Measurements from ENCODE around the gene RPL10.

RPL10 gene

DNA sequence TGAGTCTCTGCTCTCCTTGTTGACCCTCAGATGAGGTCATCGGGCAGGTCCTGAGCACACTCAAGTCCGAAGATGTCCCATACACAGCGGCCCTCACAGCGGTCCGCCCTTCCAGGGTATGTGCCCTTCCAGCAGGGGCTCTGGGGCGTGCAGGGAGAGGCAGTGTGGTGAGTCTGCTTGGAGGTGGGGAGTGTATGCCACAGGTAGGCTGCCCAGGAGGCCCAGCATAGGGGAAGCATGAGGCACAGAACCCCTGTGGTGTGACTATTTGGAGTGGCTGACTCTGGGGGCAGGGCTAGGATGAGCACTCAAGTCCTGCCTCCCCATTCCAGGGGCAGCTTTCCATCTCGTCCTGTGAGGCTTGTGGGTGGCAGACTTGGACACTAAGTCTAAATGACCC lies 35.4 kb downstream of the RPL10 start:
- no peaks in the 10 kb centered on the region for H3K36me3 ChIP-seq (ENCODE audit: insufficient read depth, low read length)
- no peak overlapping the region for H2AFZ ChIP-seq (ENCODE audit: low read length, unreplicated experiment)
- H3K4me3 ChIP-seq (ENCODE audit: low read depth, low read length): no peak overlapping the region
- no peaks in the 10 kb centered on the region for H3K27me3 ChIP-seq (ENCODE audit: insufficient read depth, low read length)
- H3K79me2 ChIP-seq (ENCODE audit: control insufficient read depth, insufficient read depth, low read length, unreplicated experiment): peaks cover 28% of the 10 kb centered on the region
- H3K4me1 ChIP-seq (ENCODE audit: control insufficient read depth, insufficient read depth, low read length, unreplicated experiment): peaks cover 3% of the 10 kb centered on the region
- no peak overlapping the region for H3K27ac ChIP-seq (ENCODE audit: low read depth, low read length)

DNA sequence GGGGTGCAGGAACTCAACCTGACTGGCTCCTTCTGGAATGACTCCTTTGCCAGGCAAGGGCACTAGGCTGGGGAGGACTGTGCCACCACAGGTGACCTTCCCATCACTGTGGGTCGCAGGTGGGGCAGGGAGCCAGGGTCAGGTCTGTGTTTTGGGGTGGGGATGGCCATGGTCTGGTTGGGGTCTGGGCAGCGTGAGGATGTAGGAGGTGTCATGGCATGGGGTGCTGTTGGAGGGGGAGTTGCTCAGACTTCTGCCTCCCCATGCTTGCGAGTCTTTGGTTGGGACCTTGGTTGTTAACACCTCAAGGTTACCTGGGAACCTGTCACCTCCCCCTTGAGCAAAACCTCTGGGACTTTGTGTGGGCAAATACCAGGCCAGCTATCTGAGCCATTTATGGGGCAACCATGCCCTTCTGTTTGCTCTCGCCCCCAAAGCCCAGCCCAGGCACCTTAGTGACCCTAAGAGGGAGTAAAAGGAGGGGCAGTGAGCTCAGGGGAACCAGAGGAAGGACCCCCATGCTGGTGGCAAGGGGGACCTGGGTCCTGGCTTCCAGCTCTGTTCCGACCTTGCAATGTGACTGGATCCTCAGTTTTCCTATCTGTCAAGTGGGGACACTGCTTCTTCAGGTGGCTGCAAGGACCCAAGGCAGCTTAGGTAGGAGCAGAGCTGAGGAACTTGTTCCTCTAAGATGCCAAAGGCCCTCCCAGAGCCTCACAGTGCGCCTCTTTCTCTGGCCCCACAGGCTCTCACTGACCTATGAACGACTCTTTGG lies 36.4 kb downstream of the RPL10 start:
- Histone ChIP-seq H3K27me3 (ENCODE audit: insufficient read depth, low read length) (no peaks in the 10 kb centered on the region), H3K4me1 (ENCODE audit: control insufficient read depth, insufficient read depth, low read length, unreplicated experiment) (peaks cover 3% of the 10 kb centered on the region), H2AFZ (ENCODE audit: low read length, unreplicated experiment) (no peak overlapping the region), H3K79me2 (ENCODE audit: control insufficient read depth, insufficient read depth, low read length, unreplicated experiment) (peaks cover 30% of the 10 kb centered on the region), H3K4me3 (ENCODE audit: low read depth, low read length) (no peak overlapping the region), H3K36me3 (ENCODE audit: insufficient read depth, low read length) (no peaks in the 10 kb centered on the region), H3K27ac (ENCODE audit: low read depth, low read length) (no peak overlapping the region)

GRCh38 chrX:154435171-154435733 lies 37.1 kb downstream of the RPL10 start:
- Histone ChIP-seq H3K79me2 (ENCODE audit: control insufficient read depth, insufficient read depth, low read length, unreplicated experiment) (peaks cover 32% of the 10 kb centered on the region), H3K27ac (ENCODE audit: low read depth, low read length) (no peak overlapping the region), H3K4me1 (ENCODE audit: control insufficient read depth, insufficient read depth, low read length, unreplicated experiment) (peaks cover 3% of the 10 kb centered on the region), H3K4me3 (ENCODE audit: low read depth, low read length) (no peak overlapping the region), H3K36me3 (ENCODE audit: insufficient read depth, low read length) (no peaks in the 10 kb centered on the region), H2AFZ (ENCODE audit: low read length, unreplicated experiment) (no peak overlapping the region), H3K27me3 (ENCODE audit: insufficient read depth, low read length) (no peaks in the 10 kb centered on the region)

- H3K79me2 ChIP-seq (ENCODE audit: control insufficient read depth, insufficient read depth, low read length, unreplicated experiment): peaks cover 33% of the 10 kb centered on the region
- peaks cover 3% of the 10 kb centered on the region for H3K4me1 ChIP-seq (ENCODE audit: control insufficient read depth, insufficient read depth, low read length, unreplicated experiment)
- peak overlapping the region; percentile 72 for H3K27ac ChIP-seq (ENCODE audit: low read depth, low read length)
- peak overlapping the region; percentile 87 for H3K4me3 ChIP-seq (ENCODE audit: low read depth, low read length)
- no peaks in the 10 kb centered on the region for H3K36me3 ChIP-seq (ENCODE audit: insufficient read depth, low read length)
- H3K27me3 ChIP-seq (ENCODE audit: insufficient read depth, low read length): no peaks in the 10 kb centered on the region
- no peak overlapping the region for H2AFZ ChIP-seq (ENCODE audit: low read length, unreplicated experiment)
These were observed 38.3 kb downstream of the RPL10 start for GRCh38 chrX:154436374-154436982.

DNA sequence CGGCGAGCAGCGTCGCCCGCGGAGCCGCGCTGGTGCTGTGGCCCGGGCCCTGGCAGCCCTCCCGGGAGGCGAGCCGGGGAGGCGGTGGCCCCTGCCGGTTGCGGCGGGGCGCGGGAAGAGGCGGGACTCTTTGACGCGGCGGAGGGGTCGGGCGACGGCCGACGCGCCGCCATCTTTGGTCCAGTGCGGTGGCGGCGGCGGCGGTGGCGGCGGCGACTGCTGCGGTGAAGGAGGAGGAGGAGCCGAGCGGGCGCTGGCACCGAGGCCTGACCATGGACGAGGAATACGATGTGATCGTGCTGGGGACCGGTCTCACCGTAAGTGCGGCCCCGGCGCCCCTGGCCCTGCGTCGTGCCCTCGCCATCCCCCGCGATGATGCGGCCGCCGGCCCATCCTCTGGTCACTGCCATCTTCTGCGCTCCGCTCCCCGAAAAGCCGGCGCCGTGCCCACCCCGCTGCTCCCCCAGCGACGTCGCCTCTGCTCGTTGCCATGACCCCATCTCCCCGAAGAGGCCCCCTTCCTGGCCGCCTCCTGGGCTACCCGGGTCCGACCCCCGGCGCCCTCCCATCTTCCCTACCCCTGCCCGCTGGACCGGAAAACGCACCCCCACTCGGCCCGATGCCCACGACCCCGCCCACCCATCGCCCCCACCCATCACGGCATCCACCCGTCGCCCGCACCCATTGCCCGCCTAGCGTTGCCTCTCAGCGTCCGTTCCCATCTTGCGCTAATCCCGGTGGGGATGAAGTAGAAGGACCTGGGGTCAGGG lies 39.0 kb downstream of the RPL10 start, which contains the start of gene GDI1:
GDI1 (plus strand) TSS at position 172 of the 770 bp plus-strand sequence; CDS start at position 273, 101 bp downstream.
- Histone ChIP-seq H3K4me3 (ENCODE audit: low read depth, low read length) (peak within 1 kb of the TSS; percentile 87), H3K4me1 (ENCODE audit: control insufficient read depth, insufficient read depth, low read length, unreplicated experiment) (peaks cover 3% of the 10 kb centered on the region), H3K79me2 (ENCODE audit: control insufficient read depth, insufficient read depth, low read length, unreplicated experiment) (peaks cover 33% of the 10 kb centered on the region), H2AFZ (ENCODE audit: low read length, unreplicated experiment) (no peak within 1 kb of the TSS), H3K27ac (ENCODE audit: low read depth, low read length) (peak within 1 kb of the TSS; percentile 72), H3K27me3 (ENCODE audit: insufficient read depth, low read length) (no peaks in the 10 kb centered on the region), H3K36me3 (ENCODE audit: insufficient read depth, low read length) (no peaks in the 10 kb centered on the region)

DNA sequence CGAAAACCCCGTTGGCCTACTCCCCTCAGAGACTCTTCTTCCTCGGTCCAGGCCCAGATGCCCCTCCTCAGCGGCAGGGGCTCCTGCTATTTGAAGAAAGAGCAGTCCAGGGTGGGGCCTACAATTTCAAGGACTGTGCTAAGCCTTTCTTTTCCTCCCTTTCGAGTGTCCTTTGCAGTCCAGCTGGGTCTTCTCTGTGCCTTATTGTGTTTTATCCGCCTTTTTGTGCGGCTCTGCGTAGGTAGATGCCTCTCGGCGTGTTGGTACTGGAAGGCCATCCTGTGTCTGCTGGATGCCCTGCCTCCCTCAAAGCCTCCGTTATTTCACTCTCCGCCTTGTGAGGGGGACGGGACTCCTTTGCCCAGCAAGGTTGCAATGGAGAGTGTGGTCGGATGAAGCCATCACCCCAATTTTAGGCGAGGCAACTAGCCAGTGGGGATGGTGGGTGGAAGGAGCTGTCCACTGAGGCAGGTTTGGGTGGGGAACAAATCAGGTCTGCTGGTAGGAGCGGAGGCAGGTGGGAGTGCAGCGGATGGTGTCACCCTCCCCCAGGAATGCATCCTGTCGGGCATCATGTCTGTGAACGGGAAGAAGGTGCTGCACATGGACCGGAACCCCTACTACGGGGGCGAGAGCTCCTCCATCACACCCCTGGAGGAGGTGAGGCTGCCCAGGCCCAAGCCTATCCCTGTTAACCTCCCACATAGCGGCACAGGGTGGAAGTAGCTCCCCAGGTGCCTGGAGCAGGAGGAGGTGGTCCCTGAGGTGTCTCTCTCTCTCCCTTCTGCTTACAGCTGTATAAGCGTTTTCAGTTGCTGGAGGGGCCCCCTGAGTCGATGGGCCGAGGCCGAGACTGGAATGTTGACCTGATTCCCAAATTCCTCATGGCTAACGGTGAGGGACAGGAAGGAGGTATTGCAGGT lies 40.1 kb downstream of the RPL10 start:
- H3K4me1 ChIP-seq (ENCODE audit: control insufficient read depth, insufficient read depth, low read length, unreplicated experiment): peaks cover 3% of the 10 kb centered on the region
- no peaks in the 10 kb centered on the region for H3K36me3 ChIP-seq (ENCODE audit: insufficient read depth, low read length)
- H3K4me3 ChIP-seq (ENCODE audit: low read depth, low read length): peak overlapping the region; percentile 87
- H3K27me3 ChIP-seq (ENCODE audit: insufficient read depth, low read length): no peaks in the 10 kb centered on the region
- H3K27ac ChIP-seq (ENCODE audit: low read depth, low read length): no peak overlapping the region
- H2AFZ ChIP-seq (ENCODE audit: low read length, unreplicated experiment): no peak overlapping the region
- peaks cover 33% of the 10 kb centered on the region for H3K79me2 ChIP-seq (ENCODE audit: control insufficient read depth, insufficient read depth, low read length, unreplicated experiment)

GRCh38 chrX:154439841-154440240 lies 41.7 kb downstream of the RPL10 start:
- Histone ChIP-seq H2AFZ (ENCODE audit: low read length, unreplicated experiment) (no peak overlapping the region), H3K27me3 (ENCODE audit: insufficient read depth, low read length) (no peaks in the 10 kb centered on the region), H3K27ac (ENCODE audit: low read depth, low read length) (no peak overlapping the region), H3K79me2 (ENCODE audit: control insufficient read depth, insufficient read depth, low read length, unreplicated experiment) (peaks cover 39% of the 10 kb centered on the region), H3K36me3 (ENCODE audit: insufficient read depth, low read length) (no peaks in the 10 kb centered on the region), H3K4me1 (ENCODE audit: control insufficient read depth, insufficient read depth, low read length, unreplicated experiment) (peaks cover 3% of the 10 kb centered on the region), H3K4me3 (ENCODE audit: low read depth, low read length) (no peak overlapping the region)

DNA sequence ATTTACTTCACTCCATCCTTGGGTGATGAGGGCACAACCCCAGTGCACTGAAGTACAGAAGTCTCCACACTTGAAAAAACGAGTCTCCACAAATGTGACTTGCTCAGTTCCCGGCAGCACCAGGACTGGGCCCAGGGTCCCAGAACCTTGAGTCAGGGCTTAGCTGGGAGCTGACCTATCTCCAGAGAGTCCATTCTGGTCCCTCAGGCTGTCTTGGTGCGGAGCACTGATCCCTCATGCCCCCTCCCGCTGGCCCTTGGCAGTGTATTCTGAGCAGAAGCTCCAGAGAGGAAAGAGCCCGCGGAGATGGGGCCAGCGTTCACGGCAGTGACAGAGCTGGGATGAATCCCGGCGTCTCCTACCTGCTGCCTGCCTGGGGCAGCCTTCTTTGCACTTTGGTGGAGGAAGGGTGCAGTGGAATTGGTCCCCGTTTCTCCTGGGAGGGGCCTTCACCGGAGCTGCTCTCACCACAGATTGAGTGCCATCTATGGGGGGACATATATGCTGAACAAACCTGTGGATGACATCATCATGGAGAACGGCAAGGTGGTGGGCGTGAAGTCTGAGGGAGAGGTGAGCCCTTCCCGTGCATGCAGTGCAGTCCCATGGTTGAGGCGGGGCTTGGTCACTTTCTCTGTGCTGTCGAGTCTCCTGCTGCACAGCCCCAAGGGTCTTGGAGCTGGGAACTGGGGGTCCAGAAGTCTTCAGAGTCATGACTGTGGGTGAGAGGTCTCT lies 42.6 kb downstream of the RPL10 start:
- H3K36me3 ChIP-seq (ENCODE audit: insufficient read depth, low read length): no peaks in the 10 kb centered on the region
- H3K79me2 ChIP-seq (ENCODE audit: control insufficient read depth, insufficient read depth, low read length, unreplicated experiment): peaks cover 49% of the 10 kb centered on the region

GRCh38 chrX:154441564-154441963 lies 43.4 kb downstream of the RPL10 start:
- no peaks in the 10 kb centered on the region for H3K36me3 ChIP-seq (ENCODE audit: insufficient read depth, low read length)
- H3K79me2 ChIP-seq (ENCODE audit: control insufficient read depth, insufficient read depth, low read length, unreplicated experiment): peaks cover 57% of the 10 kb centered on the region
- no peak overlapping the region for H2AFZ ChIP-seq (ENCODE audit: low read length, unreplicated experiment)
- H3K4me3 ChIP-seq (ENCODE audit: low read depth, low read length): no peak overlapping the region
- H3K27ac ChIP-seq (ENCODE audit: low read depth, low read length): no peak overlapping the region
- H3K27me3 ChIP-seq (ENCODE audit: insufficient read depth, low read length): no peaks in the 10 kb centered on the region
- H3K4me1 ChIP-seq (ENCODE audit: control insufficient read depth, insufficient read depth, low read length, unreplicated experiment): peaks cover 7% of the 10 kb centered on the region

More for the DNA sequence above, 42.6 kb downstream of the RPL10 start:
- Histone ChIP-seq H3K4me3 (ENCODE audit: low read depth, low read length) (no peak overlapping the region), H3K4me1 (ENCODE audit: control insufficient read depth, insufficient read depth, low read length, unreplicated experiment) (peaks cover 11% of the 10 kb centered on the region), H3K27ac (ENCODE audit: low read depth, low read length) (no peak overlapping the region), H2AFZ (ENCODE audit: low read length, unreplicated experiment) (no peak overlapping the region), H3K27me3 (ENCODE audit: insufficient read depth, low read length) (no peaks in the 10 kb centered on the region)
